HCT116 (cell line): ENCODE results near the gene TM4SF20. TPM values are rescaled to one million over a fixed set of nuclear protein-coding genes. Genes with fewer than 3 reads are reported as not detected.

ENCODE experiments used
- ATAC-seq: fragments of 200-7000 bp; cut with Tn5 transposase; 2 replicates; pipeline ENCODE4 v1.9.1; 2020; ENCODE audit warnings: mild to moderate bottlenecking, moderate library complexity
- BruUV-seq: library from RNA; stranded (reverse); fragments of 400-500 nt; replicated peaks from 2 replicates; lab custom pipeline; 2021; lab: Mats Ljungman, UMichigan
- CTCF ChIA-PET: fragments of 300-600 bp; sonication (Branson Sonifier 250); formaldehyde crosslinking; loops from one replicate; lab custom pipeline; 2021; ENCODE audit warnings: antibody characterized with exemption; lab: Charles Lee
- POLR2A ChIA-PET: fragments of 300-600, 350-600 bp; sonication (Branson Sonifier 250); formaldehyde crosslinking; loops from one replicate; lab custom pipeline; 2021; ENCODE audit warnings: antibody characterized with exemption; lab: Charles Lee
- RAD21 ChIA-PET, 2 experiments: fragments of 300-600 bp; sonication (Branson Sonifier 250); formaldehyde crosslinking; loops; one replicate each; lab custom pipeline; 2023; ENCODE audit warnings: low total read pairs in 2 of 2; ENCODE audit not compliant: uncharacterized antibody in 2 of 2, unreplicated experiment in 2 of 2, low non-redundant PET in 1 of 2; lab: Charles Lee
- DNase-seq: peaks from one replicate; pipeline ENCODE4 v3.0.0-alpha.2; 2010; ENCODE audit warnings: low read depth, low spot score
- H2AFZ ChIP-seq: fragments of 200-600 bp; shearing (Covaris generic), sonication (generic); 2 replicates; pipeline ENCODE4 v1.6.1; 2017; ENCODE audit warnings: low read depth, mixed run types, mixed read lengths, antibody characterized with exemption, low read length; ENCODE audit not compliant: poor library complexity, severe bottlenecking
- H3K27ac ChIP-seq: 2 replicates; pipeline ENCODE4 v1.5.1; 2012; ENCODE audit warnings: low read depth, low read length
- H3K27me3 ChIP-seq: fragments of 200-600 bp; sonication (generic); 2 replicates; pipeline ENCODE4 v1.6.1; 2016; ENCODE audit warnings: mixed run types, low read length, mixed read lengths; ENCODE audit not compliant: insufficient read depth
- H3K36me3 ChIP-seq, 2 experiments: fragments of 200-500 bp in 1 of 2; fragments of 200-600 bp in 1 of 2; sonication (Bioruptor generic) in 1 of 2; sonication (generic) in 1 of 2; 2 replicates each; pipeline versions ENCODE4 v1.5.1 to v1.6.1; 2014 to 2016; ENCODE audit warnings: low read length in 2 of 2, inconsistent platforms in 1 of 2, mixed read lengths in 1 of 2, mixed run types in 1 of 2; ENCODE audit not compliant: insufficient read depth in 2 of 2, control insufficient read depth in 1 of 2
- H3K4me1 ChIP-seq, 2 experiments: fragments of 200-600 bp in 1 of 2; sonication (generic) in 1 of 2; 2 replicates each; pipeline versions ENCODE4 v1.5.1 to v1.6.1; 2012 to 2017; ENCODE audit warnings: low read length in 2 of 2, inconsistent platforms in 1 of 2, mild to moderate bottlenecking in 1 of 2, mixed read lengths in 1 of 2, mixed run types in 1 of 2, moderate library complexity in 1 of 2; ENCODE audit not compliant: insufficient read depth in 2 of 2, control insufficient read depth in 1 of 2
- H3K4me2 ChIP-seq: fragments of 200-600 bp; sonication (generic); 2 replicates; pipeline ENCODE4 v1.6.1; 2017; ENCODE audit warnings: mixed run types, low read length, mixed read lengths
- H3K4me3 ChIP-seq, 2 experiments: fragments of 200-600 bp in 1 of 2; sonication (generic) in 1 of 2; replicated peaks in 1 of 2; 2 replicates each; pipeline ENCODE4 v1.5.1; 2011 to 2016; ENCODE audit warnings: low read length in 2 of 2, control low read depth in 1 of 2, low read depth in 1 of 2, mild to moderate bottlenecking in 1 of 2, mixed read lengths in 1 of 2, mixed run types in 1 of 2
- H3K79me2 ChIP-seq: fragments of 200-600 bp; sonication (generic); 2 replicates; pipeline ENCODE4 v1.6.1; 2017; ENCODE audit warnings: mild to moderate bottlenecking, mixed run types, low read length, moderate library complexity, mixed read lengths; ENCODE audit not compliant: insufficient read depth
- H3K9ac ChIP-seq: fragments of 200-600 bp; sonication (generic); 2 replicates; pipeline ENCODE4 v1.6.1; 2016; ENCODE audit warnings: low read length, mixed read lengths
- H3K9me2 ChIP-seq: fragments of 200-600 bp; sonication (generic), shearing (Covaris generic); 2 replicates; pipeline ENCODE4 v1.6.1; 2017; ENCODE audit warnings: mixed run types, mild to moderate bottlenecking, moderate library complexity; ENCODE audit not compliant: insufficient read depth
- H3K9me3 ChIP-seq, 2 experiments: fragments of 200-500 bp in 1 of 2; fragments of 200-600 bp in 1 of 2; sonication (Bioruptor generic) in 1 of 2; sonication (generic) in 1 of 2; 2 replicates each; pipeline ENCODE4 v1.6.1; 2014 to 2017; ENCODE audit warnings: low read length in 2 of 2, mixed read lengths in 2 of 2, inconsistent platforms in 1 of 2, low read depth in 1 of 2, mild to moderate bottlenecking in 1 of 2, mixed run types in 1 of 2, moderate library complexity in 1 of 2; ENCODE audit not compliant: control insufficient read depth in 1 of 2, insufficient read depth in 1 of 2
- H4K20me1 ChIP-seq: fragments of 200-600 bp; sonication (generic), shearing (Covaris generic); 2 replicates; pipeline ENCODE4 v1.6.1; 2017; ENCODE audit warnings: mixed run types, mild to moderate bottlenecking, moderate library complexity; ENCODE audit not compliant: insufficient read depth
- CTCF ChIP-seq, 3 experiments: fragments of 200-600 bp in 1 of 3; sonication (generic) in 1 of 3; IDR thresholded peaks in 2 of 3; conservative IDR thresholded peaks in 1 of 3; 2 replicates each; pipeline ENCODE4 v1.5.1; 2012 to 2017; ENCODE audit warnings: low read depth in 2 of 3, low read length in 2 of 3, antibody characterized with exemption in 1 of 3, borderline replicate concordance in 1 of 3, control low read depth in 1 of 3, mild to moderate bottlenecking in 1 of 3, mixed read lengths in 1 of 3, mixed run types in 1 of 3, moderate library complexity in 1 of 3; ENCODE audit not compliant: insufficient read depth in 1 of 3
- ELF1 ChIP-seq: IDR thresholded peaks from 2 replicates; pipeline ENCODE4 v1.6.1; 2012; ENCODE audit warnings: low read depth, borderline replicate concordance
- MAX ChIP-seq: IDR thresholded peaks from 2 replicates; pipeline ENCODE4 v1.6.1; 2012
- intact Hi-C: fragments of 100-400 bp; cut with micrococcal nuclease; formaldehyde crosslinking; loops from 2 replicates; pipeline ENCODE4 v1.10.0; 2022
- total RNA-seq: library from RNA; stranded (reverse); gene quantifications from one replicate; pipeline ENCODE4 v1.2.1, GENCODE V29; 2021; ENCODE audit not compliant: unreplicated experiment

TM4SF20 gene
- total RNA-seq, 1 experiment from 2014 or later = not detected

- Histone ChIP-seq H3K4me2 (no peak overlapping the region), H4K20me1 (no peaks in the 10 kb centered on the region), H3K9ac (no peak overlapping the region), H3K36me3 (no peaks in the 10 kb centered on the region), H2AFZ (no peak overlapping the region), H3K4me1 (peaks cover 6 to 24% of the 10 kb centered on the region in 2 experiments), H3K27me3 (no peaks in the 10 kb centered on the region), H3K9me2 (no peaks in the 10 kb centered on the region), H3K79me2 (no peaks in the 10 kb centered on the region), H3K27ac (no peak overlapping the region), H3K4me3 (no peak overlapping the region), H3K9me3 (no peaks in the 10 kb centered on the region)
- intact Hi-C loops = loop anchor here (2.0 to 10.0 kb wide), 3 partner anchors 65 to 477 kb away; partner anchors contain the start of gene AGFG1
- TF ChIP-seq ELF1 (no peak), CTCF (IDR thresholded peaks at IDR 0.05 in 2 of 3, conservative IDR thresholded peaks at IDR 0.05 in 1 of 3; ENCODE audit: borderline replicate concordance in 1 of 3, insufficient read depth in 1 of 3, low read depth in 2 of 3, low read length in 2 of 3) (peak in 1 of 3 experiments; percentile 14; a peak in 1 of 6 replicates), MAX (no peak)
- DNase-seq = no peak
- ChIA-PET CTCF (interaction anchor here (1.5 to 2.8 kb wide), 3 partner anchors 138 to 359 kb away, joined by 5 to 33 read pairs (median 9); no protein-coding TSS in a partner anchor), RAD21 (no interaction called here), POLR2A (no interaction called here)
- no TSS peak for BruUV-seq
- ATAC-seq = no peak
These were observed 28.6 kb upstream of the TM4SF20 start for GRCh38 chr2:227407591-227408151.
